ENCODE results near the gene PCSK6. TPM values are rescaled to one million over a fixed set of nuclear protein-coding genes. Genes with fewer than 3 reads are reported as not detected.

The PCSK6 gene
- total RNA-seq, 1 donor from 2014 or later = 3.7 TPM

DNA sequence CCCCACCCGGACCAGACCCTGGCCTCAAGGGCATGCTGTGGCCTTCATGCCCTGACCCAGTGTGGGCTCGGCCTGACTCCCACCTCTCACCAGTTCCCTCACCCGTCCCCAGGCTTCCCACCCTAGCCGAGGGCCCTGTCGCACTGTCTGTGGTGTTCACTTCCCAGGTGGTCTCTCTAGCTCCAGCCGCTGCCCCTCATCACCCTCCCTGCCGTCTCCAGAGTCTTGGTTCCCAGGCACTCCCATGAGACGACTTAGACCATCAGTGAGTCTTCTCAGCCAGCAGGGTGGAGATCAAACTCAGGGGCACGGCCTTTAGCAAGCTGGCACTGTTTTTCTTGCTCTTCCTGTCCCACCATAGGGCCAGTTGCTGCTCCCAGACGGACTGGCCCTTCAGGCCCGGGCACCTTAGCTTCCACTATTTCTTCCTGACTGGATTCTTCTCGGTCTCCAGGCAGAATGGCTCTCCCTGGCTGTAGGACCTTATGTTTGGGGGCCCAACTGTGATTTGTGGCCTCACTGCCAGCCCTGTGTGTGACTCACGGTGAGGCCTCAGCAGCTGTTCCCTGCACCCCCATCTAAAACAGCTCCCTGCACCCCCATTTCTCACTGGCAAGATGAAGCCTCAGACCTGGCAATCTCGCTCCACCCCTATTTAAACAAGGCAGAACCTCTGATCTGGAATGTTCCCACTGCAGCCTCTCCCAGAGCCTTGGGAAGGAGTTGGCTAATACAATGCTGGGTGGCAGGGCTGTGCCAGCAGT, 9.4 kb upstream of the PCSK6 start:
- no peak for DNase-seq (ENCODE audit: low read depth)
- TF ChIP-seq, protein P1, sequence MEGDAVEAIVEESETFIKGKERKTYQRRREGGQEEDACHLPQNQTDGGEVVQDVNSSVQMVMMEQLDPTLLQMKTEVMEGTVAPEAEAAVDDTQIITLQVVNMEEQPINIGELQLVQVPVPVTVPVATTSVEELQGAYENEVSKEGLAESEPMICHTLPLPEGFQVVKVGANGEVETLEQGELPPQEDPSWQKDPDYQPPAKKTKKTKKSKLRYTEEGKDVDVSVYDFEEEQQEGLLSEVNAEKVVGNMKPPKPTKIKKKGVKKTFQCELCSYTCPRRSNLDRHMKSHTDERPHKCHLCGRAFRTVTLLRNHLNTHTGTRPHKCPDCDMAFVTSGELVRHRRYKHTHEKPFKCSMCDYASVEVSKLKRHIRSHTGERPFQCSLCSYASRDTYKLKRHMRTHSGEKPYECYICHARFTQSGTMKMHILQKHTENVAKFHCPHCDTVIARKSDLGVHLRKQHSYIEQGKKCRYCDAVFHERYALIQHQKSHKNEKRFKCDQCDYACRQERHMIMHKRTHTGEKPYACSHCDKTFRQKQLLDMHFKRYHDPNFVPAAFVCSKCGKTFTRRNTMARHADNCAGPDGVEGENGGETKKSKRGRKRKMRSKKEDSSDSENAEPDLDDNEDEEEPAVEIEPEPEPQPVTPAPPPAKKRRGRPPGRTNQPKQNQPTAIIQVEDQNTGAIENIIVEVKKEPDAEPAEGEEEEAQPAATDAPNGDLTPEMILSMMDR (conservative IDR thresholded peaks at IDR 0.05; ENCODE audit: low read depth, low read length) = no peak
- H3K4me3 ChIP-seq (ENCODE audit: low read depth, low read length) = no peak overlapping the region

DNA sequence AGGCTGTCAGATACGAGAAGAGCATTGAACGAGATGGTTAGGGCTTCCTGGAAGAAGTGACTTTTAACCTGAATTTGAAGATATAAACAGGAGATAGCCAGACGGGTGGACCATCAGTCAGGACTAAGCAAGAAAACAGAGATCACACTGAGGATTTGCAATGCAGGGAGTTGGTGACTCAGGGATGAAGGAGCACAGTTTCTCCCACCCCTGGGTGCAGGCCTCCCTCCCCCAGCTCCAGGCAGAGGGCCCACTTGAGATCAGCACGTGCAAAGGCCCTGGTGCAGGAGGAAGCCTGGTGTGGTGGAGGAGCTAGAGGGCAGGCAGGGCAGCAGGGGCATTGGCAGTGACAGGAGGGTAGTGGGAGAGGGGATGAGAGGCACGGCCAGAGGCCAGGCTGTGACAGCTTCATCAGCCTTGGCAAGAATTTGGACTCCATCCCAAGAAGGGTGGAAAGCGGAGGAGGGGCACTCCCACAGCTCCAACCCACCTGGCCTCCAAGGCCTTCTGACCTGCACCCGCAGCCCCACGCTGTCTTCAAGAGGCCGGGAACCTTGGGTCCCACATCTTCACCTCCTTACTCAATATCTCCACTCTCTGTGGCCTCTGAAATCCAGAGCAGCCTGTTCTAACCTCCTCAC, 8.7 kb upstream of the PCSK6 start:
- TF ChIP-seq, protein P1 (conservative IDR thresholded peaks at IDR 0.05; ENCODE audit: low read depth, low read length) = no peak
- H3K4me3 ChIP-seq (ENCODE audit: low read depth, low read length) = no peak overlapping the region
- no peak for DNase-seq (ENCODE audit: low read depth)

DNA sequence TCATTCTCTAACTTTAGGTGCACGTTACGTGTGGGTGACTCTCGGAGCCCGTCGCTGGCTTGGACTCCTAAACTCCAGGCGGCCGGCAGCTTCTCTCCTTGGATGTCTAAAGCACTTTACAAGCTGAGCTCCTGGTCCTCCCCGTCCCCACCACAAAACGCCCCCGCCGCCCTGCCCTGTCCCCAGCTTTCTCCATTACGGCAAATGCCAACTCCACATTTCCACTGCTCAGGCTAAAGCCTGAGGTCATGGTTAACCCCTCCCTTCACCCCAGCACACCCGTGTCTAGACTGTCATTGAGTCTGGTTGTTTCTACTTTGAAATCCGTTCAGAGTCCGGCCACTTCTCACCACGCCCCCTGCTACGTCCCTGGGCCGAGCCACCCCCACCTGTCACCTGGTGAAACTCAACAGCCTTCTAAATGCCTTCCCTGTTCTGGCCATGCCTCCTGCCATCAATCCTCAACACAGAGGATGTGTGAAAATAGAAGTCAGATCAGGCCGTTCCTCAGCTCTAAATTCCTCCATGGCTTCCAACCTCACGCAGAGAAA, 8.1 kb upstream of the PCSK6 start:
- H3K4me3 ChIP-seq (ENCODE audit: low read depth, low read length) = no peak overlapping the region
- DNase-seq (ENCODE audit: low read depth) = no peak
- TF ChIP-seq, protein P1 (conservative IDR thresholded peaks at IDR 0.05; ENCODE audit: low read depth, low read length) = no peak

DNA sequence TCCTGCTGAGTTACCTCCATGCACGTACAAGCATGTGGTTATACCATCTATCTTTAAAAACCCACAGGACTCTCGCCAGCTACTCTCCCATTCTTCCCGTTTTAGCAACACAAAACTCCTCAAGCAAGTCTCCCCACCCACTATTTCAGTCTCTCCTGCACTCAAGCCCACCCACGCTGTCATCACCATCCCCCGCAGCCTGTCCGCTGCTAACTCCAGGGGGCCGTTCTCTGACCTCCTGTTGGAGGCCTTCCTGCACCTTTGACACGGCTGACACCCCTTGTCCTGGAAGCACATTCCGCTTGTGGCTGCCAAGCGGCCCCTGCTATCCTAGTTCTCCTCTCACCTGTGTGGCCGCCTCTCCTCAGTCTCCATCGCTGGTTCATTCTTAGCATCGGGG, 7.5 kb upstream of the PCSK6 start:
- H3K4me3 ChIP-seq (ENCODE audit: low read depth, low read length) = no peak overlapping the region
- TF ChIP-seq, protein P1 (conservative IDR thresholded peaks at IDR 0.05; ENCODE audit: low read depth, low read length) = no peak
- DNase-seq (ENCODE audit: low read depth) = no peak

DNA sequence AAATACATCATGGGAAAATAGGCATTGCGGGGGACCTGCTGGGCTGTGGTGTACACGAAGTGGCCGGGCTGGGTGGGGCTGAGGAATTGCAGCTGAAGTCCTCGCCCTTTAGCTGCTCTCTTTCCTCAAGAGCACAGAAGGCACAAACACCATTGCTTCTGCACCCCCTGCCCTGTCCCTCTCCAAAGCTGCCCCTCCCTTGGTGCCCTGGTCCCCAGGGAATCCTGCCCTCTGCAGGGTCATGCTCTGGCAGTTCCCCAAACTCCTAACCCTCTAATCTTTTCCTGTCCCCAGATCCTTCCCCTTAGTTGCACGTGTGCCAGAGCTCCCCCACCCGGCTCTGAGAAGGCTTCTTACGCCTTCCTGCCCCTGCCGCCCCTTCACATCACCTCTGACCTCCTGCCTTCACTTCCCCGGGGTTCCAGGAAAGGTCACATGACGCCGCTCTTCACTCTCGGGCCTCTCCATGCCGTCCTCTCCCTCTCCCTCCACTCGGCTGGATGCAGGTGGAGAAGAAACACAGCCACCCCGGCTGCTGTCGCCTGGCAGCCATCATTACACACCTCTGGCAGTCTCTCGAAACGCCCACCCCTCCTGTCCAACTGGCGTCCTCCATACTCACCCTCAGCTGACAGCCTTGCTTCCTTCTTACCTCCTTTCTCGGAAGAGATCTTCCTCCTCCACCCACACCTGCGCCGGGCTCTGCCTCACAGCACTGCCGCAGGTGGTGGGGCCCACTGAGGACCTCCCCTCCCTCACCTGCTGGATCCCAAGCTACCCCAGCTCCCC, 6.9 kb upstream of the PCSK6 start:
- no peak for DNase-seq (ENCODE audit: low read depth)
- TF ChIP-seq, protein P1 (conservative IDR thresholded peaks at IDR 0.05; ENCODE audit: low read depth, low read length) = no peak
- H3K4me3 ChIP-seq (ENCODE audit: low read depth, low read length) = no peak overlapping the region

DNA sequence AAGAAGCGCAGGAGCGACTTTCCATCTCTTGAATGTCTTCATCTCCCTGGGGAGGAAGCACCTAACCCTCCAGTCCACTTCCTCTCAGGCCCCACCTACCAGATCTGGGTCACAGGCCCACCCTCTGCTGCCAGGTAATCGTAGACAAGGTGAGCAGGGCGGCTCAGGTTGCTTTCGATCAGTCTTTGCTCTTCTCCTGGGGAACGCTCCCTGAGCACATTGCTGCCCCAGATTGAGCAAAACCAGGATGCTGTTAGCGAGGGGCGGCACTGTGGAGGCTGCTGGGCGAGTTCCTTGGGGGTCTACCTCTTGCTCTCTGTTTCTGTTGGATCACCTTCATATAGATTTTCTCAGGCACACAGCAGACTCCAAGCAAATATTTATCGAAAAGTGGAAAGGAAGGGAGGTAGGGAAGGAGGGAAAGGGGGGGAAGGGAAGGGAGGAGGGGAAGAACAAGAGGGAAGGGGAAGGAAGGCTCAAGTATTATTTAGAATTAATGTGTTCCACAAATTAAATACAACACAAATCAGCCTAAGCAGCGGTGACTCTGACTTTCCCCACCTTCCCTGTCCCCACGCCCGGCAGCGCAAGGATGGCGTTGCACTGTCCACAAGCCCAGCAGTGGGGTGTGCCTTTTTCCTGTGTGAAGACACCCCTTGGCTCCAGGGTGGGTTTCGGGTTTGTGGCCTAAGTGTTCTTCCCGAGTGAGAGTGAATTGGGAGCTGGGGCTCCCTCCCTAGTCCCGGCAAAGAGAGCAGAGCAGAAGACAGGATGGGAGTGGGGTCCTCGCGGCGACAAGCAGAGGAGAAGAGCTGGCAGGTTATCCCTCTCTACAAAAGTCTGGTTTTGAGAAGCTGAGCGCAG, 6.1 kb upstream of the PCSK6 start:
- H3K4me3 ChIP-seq (ENCODE audit: low read depth, low read length) = no peak overlapping the region
- DNase-seq (ENCODE audit: low read depth) = no peak
- TF ChIP-seq, protein P1 (conservative IDR thresholded peaks at IDR 0.05; ENCODE audit: low read depth, low read length) = no peak
